NCI-H1092 (cell line): ENCODE data around the gene SMPDL3B.
"Not testable (repeated sequence)": the region's sequence is repeated elsewhere in the genome, so short reads cannot be mapped to it uniquely, and the experiment has no call there.

ENCODE experiments used
- DNase-seq: peaks from one replicate; lab custom pipeline; 2025; lab: John Stamatoyannopoulos, UW

SMPDL3B gene

DNA sequence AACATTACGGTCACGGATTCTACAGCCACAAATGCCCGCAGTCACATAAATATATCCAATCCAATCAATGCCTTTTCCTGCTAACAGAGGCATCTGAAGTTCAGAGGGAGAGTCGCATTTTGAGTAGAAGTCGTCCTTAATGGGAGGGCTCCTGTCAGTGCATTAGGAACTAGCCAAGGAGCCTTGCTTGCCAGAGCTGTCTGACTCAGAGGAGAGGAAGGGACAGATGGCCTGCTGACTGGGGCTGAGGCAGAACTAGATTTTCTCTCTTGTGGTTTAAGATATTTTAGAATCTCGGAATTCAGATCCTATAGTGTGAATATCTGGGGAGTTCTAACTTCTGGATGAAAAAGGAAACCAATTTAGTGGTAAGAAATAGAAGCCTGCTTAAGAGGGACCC lies 35.6 kb downstream of the SMPDL3B start:
- no peak for DNase-seq

DNA sequence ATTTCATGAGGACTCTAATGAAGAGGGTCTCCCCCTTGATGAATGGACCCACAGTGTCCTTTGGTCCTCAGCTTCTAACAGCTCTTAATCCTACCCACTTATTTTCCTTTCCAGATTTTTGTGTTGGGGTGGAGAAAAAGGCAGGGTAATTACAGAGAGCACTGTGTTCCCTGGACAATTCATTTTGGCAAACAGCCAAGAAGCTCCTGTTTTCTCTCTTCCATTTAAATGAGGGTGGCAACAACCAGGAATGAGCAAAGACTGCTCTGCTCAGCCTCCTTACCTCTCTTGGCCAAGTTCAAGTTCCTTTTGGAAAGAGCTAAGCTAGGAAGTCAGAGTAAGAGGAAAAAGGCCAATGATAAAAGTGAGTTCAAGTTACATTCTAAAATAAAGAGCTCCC lies 36.9 kb downstream of the SMPDL3B start:
- DNase-seq: peak; percentile 56

DNA sequence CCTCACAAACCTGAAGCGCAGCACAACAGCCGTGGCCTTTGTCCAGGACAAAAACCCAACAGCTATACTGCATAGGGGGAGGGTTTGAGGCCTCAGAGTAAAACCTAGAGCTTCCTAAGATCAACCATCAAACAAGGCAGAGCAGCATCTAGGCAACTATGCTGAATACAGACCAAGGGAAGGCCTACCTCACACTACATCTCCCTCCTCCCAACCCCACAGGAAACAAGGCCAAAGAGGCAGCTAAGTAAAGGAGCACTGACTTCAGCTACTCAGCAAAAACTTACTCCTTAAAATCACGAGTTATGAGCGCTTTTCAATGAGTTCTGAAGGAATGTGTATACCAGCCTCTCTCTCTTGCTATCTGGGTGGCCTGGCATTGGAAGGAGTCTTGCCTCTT lies 37.3 kb downstream of the SMPDL3B start:
- DNase-seq: no peak

DNA sequence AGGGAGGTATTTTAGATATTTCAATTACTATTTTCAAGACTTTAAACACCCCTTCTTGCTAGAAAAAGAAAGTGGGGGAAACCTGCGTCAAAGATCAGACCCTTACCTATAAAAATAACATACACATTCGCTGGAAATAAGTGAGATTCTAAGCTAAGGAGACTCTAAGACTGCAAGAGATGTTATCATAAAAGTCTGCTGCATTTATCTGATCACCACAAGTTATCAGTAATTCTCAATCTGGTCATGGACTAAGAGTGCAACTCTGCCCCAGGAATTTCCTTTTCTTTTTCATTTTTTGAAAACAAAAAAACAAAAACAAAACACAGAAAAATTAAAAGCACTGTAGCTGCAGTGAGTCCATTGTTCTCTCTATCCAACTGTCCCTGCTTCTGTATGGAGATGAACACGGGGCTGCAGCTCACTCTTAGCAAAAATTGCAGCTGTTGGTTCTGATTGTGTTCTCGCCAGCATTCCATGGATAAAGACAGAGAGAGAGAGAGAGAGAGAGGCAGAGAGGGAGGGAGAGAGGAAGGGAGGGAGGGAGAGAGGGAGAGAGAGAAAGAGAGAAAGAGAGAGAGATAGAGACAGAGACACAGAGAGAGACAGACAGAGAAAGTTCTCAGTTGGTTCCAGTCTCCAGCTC lies 39.1 kb downstream of the SMPDL3B start:
- no peak for DNase-seq

DNA sequence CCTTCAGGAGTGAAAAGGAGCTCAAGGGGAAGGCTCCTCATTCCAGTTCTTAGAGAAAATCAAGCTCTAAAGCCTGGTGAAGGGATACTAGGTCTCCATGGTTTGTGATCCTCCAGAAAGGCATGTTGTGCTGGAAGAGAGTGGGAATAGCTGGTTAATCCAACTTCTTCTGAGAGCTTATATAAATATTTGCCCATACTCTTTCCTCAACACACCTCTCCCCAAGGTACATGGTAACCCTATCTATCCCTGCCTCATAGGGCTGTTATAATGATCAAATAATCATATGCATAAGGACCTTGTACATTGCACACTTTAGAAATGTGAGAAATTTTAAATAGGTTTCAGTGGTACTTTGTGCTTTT lies 39.6 kb downstream of the SMPDL3B start:
- no peak for DNase-seq

DNA sequence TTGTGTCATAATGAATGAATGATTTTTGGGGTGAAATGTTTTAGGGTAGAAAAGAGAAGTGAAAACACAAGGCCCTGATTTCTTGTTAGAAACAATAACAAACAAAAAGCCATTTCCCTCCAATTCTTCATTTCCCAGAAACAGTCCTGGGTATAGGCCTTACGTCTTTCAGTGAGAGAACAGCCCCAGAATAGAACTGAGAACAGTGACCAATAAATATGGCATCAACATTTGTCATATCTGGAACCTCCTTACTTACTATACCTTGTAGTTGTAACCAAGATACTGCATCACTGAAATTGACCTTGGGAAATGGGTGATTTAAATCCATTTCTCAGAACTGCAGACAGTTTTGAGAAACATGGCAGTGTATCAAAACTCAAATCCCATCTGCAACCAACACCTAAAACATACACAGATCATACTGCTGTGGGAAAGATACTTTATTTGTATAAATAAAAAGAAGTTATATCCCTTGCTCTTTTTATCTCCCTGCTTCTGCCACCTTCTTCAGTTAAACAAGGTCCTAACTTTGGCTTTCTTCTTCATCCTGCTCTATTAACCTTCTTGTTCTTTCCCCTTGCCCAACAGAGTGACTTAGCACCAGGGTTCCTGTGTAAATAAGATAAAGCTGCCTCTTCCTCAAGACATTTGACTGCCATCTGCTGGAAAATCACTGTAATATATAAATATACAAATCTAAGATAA lies 44.5 kb downstream of the SMPDL3B start:
- no peak for DNase-seq

DNA sequence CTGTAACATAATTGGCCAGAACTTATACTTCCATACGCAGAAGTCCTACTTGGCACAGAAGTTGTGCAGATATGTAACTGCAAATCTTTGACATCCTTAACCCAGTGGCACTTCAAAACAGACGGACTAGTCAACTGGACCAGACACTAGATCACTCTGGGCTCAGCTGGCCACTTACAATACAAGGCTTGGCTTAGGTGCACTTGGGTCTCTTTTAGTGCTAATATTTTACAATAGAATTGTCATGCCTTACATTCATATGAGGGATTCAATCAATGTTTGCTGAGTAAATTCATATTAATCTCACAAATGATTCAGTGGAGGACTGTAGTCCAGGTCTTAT lies 45.0 kb downstream of the SMPDL3B start:
- no peak for DNase-seq

DNA sequence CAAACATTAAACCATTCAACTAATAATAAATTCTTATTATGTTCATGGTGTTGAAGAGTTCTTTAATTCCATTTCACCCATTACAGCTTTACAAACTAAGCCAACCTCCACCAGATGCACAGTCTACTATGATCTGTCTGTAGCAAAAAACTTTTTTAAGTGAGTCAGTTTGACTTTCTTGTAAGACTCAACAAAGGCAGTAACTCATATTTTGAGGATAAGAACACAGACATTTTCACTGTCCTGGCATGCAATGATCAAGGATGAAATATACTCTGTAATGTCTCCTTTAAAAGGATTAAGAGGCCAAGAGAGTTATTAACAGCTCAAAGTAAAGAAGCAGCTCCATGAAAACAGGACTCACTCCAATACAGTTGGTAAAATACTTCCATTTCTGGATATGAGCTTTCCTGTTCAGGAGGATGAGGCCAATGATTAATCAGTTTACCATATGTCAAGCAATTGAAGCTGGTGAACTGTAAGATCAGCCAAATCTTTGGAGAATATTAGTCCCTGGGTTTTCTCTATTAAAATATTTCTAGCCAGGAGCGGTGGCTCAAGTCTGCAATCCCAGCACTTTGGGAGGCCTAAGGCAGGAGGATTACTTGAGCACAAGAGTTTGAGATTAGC lies 45.5 kb downstream of the SMPDL3B start:
- no peak for DNase-seq

DNA sequence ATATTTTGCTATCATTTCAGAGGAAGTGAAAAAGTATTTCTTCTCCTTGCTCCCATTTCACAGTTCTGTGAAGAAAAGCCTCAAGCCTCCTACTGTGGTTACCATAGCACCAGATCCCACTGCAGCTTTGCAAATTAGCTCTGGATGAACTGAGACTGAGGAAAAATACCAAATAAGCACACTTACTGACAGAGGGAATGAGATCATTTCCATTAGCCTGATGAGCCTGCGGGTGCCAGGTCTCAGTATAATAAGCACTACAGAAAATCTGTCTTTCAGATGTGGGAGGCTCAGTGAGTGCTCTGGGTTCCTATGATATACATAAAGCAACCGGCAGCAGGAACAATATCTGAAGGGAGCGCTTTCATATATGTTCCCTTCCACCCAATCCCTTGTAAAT lies 46.3 kb downstream of the SMPDL3B start:
- DNase-seq: no peak

DNA sequence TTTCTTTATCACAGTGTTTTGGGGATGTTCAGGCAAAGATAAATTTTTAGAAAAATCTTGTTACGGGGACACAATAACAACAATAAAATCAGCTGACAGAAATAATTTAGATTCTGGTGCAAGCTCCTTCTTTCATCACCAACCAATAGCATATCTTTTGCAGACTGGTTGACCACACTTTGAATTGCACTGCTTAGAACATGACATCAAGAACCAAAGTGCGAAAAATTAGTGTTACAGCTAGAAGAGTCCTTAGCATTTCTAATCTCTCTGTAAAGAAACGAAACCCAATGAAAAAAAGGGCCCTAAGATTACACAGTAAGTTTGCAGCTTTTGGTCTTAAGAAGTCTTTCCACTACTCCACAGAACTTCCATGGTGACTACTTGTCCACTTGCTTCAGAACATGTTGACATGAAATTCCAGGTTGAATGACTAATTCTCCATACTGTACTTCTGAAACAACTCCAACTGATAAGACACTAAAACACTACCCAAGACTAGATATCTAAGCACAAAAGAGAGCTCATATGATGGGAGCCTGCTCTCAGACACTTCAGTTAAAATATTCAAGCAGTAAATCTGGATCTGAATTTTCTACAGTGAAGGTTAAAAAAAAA lies 56.2 kb downstream of the SMPDL3B start:
- no peak for DNase-seq

DNA sequence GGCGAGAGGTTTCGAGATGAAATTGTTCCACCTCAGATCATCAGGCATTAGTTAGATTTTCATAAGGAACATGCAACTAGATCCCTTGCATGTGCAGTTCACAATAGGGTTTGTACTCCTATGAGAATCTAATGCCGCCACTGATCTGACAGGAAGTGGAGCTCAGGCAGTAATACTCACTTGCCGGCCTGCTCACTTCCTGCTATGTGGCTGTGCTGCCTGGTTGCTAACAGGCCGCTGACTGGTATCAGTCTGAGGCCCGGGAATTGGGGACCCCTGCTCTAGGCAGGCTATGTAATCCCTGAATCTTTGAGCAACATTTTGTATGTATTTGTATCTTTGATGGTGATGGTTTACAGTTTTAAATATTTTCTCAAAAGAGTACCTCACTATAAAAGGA lies 57.5 kb downstream of the SMPDL3B start:
- no peak for DNase-seq

DNA sequence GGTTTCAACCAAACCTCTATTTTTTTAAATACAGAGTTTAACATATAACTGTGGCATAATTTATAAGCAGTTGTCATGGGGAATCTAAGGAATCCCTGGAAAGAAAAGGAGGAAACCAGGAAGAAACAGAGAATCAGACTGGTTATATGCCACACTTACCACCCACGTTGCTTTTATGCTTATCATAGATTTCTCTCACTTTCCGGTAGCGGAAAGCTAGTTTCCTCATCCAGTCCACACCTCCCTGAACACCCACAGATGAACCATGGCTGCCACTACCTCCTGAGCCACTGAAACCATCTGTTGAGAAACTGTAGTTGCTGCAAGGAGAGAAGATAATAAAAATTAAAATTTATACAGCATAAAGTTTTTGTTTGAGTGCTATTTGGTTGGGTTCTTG lies 58.4 kb downstream of the SMPDL3B start:
- no peak for DNase-seq

DNA sequence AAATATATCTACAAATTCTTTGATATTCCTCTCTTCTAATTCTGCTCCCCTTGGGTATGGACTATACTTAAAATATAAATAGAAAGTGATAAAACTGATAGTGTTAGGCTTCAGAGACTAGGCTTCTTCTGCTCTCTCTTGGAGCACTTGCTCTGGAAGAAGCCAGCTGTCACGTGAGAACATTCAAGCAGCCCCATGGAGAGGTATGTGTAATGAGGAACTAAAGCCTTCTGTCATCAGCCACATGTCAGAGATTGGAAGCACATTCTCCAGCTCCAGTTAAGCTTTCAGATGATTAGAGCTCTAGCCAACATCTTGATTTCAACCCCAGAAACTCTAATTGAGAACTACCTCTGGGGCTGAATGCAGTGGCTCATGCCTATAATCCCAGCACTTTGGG lies 59.3 kb downstream of the SMPDL3B start:
- DNase-seq: no peak

DNA sequence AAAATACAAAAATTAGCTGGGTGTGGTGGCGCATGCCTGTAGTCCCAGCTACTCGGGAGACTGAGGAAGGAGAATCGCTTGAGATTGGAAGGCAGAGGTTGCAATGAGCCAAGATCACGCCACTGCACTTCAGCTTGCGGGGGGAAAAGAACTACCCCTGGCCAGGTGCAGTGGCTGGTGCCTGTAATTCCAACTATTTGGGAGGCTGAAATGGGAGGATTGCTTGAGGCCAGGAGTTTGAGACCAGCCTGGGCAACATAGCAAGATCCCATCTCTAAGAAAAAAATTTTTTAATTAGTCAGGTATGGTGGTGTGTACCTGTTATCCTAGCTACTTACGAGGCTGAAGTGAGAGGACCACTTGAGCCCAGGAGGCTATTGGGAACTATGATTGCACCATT lies 59.7 kb downstream of the SMPDL3B start:
- not testable (repeated sequence) for DNase-seq

DNA sequence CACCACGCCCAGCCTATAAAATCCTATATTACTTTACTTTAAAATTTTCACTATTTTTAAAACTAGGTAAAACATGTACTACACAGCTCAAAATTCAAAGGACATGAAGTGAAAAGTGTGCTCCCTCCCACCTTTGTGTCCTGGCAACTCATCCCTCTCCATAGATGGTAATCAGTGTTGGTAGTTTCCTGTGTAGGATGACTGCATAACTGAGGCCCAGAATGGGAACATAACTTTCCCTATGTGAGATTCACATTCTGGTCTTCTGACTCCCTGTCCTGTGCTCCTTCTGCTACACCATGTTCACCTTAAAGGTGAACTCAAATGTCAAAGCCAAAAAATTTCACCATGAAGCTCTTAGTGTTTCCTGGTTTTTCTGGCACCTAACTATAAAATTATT lies 64.3 kb downstream of the SMPDL3B start:
- no peak for DNase-seq

DNA sequence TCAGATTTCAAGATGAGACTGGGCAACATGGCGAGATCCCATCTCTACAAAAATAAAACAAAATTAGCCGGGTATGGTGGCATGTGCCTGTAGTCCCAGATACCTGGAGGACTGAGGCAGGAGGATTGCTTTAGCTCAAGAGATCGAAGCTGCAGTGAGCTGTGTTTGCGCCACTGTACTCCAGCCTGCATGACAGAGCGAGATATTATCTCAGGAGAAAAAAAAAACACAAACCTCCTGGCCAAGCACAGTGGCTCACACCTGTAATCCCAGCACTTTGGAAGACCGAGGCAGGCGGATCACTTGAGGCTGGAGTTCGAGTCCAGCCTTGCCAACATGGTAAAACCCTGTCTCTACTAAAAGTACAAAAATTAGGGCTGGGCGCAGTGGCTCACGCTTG lies 67.8 kb downstream of the SMPDL3B start:
- DNase-seq: no peak

DNA sequence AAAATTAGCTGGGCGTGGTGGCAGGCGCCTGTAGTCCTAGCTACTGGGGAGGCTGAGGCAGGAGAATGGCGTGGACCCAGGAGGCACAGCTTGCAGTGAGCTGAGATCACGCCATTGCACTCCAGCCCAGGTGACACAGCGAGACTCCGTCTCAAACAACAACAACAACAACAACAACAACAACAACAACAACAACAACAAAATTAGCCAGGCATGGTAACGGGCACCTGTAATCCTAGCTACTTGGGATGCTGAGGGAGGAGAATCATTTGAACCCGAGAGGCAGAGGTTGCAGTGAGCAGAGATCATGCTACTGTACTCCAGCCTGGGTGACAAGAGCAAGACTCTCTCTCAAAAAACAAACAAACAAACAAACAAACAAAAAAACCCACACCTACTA lies 68.3 kb downstream of the SMPDL3B start:
- not testable (repeated sequence) for DNase-seq
